HG02642 (cell line): ENCODE data around the gene SEZ6L2.
"Not testable (repeated sequence)": the region's sequence is repeated elsewhere in the genome, so short reads cannot be mapped to it uniquely, and the experiment has no call there.

Experiments used
- ATAC-seq: cut with Tn5 transposase; IDR thresholded peaks from one replicate; pipeline ENCODE4 v1.9.1; 2021; ENCODE audit warnings: mild to moderate bottlenecking; ENCODE audit not compliant: unreplicated experiment, poor library complexity

SEZ6L2 gene

GRCh38 chr16:29891525-29892457 is 7.6 kb downstream of the SEZ6L2 start:
- ATAC-seq, result no peak

- ATAC-seq, result not testable (repeated sequence)
Measured at GRCh38 chr16:29889372-29889771, 10.0 kb downstream of the SEZ6L2 start.

- ATAC-seq, result no peak
Measured at GRCh38 chr16:29883987-29884386, 15.4 kb downstream of the SEZ6L2 start.

GRCh38 chr16:29881050-29881449 is 18.3 kb downstream of the SEZ6L2 start:
- no peak for ATAC-seq

- ATAC-seq, result no peak
Measured at GRCh38 chr16:29878172-29878571, 21.2 kb downstream of the SEZ6L2 start.

GRCh38 chr16:29877266-29877961 is 21.9 kb downstream of the SEZ6L2 start:
- ATAC-seq, result no peak

- ATAC-seq, result no peak
Measured at GRCh38 chr16:29876594-29877249, 22.6 kb downstream of the SEZ6L2 start.

GRCh38 chr16:29876217-29876593 is 23.1 kb downstream of the SEZ6L2 start:
- no peak for ATAC-seq

- no peak for ATAC-seq
Measured at GRCh38 chr16:29875206-29875605, 24.1 kb downstream of the SEZ6L2 start.

GRCh38 chr16:29873319-29873718 is 26.0 kb downstream of the SEZ6L2 start:
- no peak for ATAC-seq

GRCh38 chr16:29871822-29872546 is 27.4 kb downstream of the SEZ6L2 start:
- ATAC-seq, result no peak

GRCh38 chr16:29869067-29869466 is 30.3 kb downstream of the SEZ6L2 start:
- ATAC-seq, result not testable (repeated sequence)

GRCh38 chr16:29868396-29869009 is 30.8 kb downstream of the SEZ6L2 start:
- no peak for ATAC-seq

GRCh38 chr16:29864205-29864604 is 35.1 kb downstream of the SEZ6L2 start:
- ATAC-seq, result no peak

- no peak for ATAC-seq
Measured at GRCh38 chr16:29863669-29863984, 35.7 kb downstream of the SEZ6L2 start.

GRCh38 chr16:29862884-29863668 is 36.3 kb downstream of the SEZ6L2 start, which contains the start of gene CDIPT:
Gene CDIPT, minus strand, starts transcription at chr16:29863226. Its CDS starts 369 bp downstream, at chr16:29862857.
- peak; percentile 92 for ATAC-seq

- ATAC-seq, result no peak
Measured at GRCh38 chr16:29862383-29862883, 36.9 kb downstream of the SEZ6L2 start.

GRCh38 chr16:29860218-29860617 is 39.1 kb downstream of the SEZ6L2 start:
- ATAC-seq, result no peak

GRCh38 chr16:29858974-29859373 is 40.4 kb downstream of the SEZ6L2 start:
- ATAC-seq, result no peak
